GM21619 (cell line): ENCODE results near the gene S100A6.
"Not testable (repeated sequence)": the region's sequence is repeated elsewhere in the genome, so short reads cannot be mapped to it uniquely, and the experiment has no call there.

Experiments used
- ATAC-seq: cut with Tn5 transposase; IDR thresholded peaks from one replicate; pipeline ENCODE4 v1.9.1; 2021; ENCODE audit not compliant: unreplicated experiment

S100A6 gene

DNA sequence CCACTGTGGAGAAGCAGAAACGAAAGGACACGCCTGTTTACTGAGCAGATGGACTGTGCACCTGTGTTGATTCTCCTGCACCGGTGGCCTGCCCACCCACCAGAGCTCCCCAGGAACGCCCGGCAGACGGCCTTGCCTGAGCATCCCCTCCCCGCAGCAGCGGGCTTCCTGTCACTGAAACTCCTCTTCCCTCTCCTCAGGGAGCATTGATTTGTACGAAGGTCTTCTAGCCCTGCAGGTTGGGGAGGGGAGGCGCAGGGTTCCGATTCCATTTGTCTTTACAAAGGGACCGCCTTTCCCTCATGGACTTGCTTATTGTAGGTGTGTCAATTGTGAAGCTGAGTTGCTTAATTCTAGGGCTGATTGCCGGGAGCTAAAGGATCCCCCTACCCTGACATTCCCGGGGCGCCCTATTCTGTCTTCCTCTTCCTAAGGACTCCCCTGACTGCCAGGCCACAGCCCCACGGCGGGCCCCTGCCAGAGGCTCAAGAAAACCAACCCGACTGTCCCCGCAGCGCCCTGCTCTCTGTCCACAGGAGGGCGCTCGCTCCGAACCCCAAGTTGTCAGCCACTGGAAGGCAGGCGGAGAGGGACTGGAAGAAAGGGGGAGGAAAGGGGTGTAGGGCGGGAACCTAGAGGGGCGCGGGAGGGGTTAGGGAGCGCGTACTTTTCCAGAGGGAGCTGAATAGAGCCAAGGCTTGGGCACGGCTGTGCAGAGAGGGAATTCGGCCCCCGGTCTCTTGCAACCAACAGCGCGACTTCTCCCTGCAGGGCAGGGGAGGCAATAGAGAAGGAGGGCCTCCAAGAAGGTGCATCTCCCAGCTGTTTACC, 2.8 kb downstream of the S100A6 start:
- ATAC-seq: no peak

DNA sequence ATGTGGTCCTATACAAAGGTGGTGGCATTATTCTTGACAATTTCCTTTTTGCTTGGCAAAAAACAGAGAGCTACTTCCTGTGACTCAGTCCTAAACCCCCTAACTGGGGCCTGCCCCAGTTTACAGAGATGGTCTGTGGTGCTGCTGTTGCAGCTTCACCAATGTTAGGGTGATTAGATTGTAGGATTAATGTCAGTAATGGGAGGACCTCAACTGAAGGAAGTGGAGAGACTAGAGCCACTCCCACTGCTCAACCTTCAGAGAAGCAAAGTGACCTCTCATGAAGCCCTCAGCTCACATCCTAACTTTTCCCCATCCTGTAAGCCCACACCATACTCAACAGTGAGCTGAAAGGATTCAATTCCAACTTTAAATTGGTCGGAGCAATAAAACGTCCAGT, 3.6 kb downstream of the S100A6 start:
- ATAC-seq: no peak

DNA sequence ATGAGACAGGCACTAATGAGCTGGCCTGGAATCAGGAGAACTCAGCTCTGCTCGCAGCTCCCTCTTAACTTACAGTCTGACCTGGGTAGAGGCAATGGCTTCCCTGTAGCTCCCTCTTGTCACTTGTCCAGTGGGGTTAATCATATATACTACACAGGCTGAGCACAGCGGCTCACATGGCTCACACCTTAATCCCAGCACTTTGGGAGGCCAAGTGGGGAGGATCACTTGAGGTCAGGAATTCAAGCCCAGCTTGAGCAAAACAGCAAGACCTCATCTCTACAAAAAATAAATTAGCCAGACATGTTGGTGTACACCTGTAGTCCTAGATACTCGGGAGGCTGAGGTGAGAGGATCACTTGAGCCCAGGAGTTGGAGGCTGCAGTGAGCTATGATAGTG, 4.2 kb downstream of the S100A6 start:
- ATAC-seq: no peak

DNA sequence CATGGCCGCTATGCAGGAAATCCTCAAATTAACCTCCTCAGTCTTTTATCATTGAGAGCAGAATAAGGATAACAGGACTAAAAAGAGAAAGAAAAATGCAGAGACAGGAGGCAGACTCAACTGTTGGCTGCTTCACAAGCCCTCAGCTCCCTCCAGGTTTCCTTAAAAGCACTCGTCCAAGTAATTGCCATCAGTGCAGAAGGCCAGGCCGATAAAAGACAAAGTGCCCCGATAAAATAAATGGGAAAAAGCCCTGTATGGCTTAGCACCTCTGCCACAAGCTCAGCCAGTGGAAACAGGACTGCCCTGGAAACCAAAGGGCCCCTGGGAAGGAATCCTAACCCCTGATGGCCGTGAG, 8.1 kb downstream of the S100A6 start:
- ATAC-seq: no peak

DNA sequence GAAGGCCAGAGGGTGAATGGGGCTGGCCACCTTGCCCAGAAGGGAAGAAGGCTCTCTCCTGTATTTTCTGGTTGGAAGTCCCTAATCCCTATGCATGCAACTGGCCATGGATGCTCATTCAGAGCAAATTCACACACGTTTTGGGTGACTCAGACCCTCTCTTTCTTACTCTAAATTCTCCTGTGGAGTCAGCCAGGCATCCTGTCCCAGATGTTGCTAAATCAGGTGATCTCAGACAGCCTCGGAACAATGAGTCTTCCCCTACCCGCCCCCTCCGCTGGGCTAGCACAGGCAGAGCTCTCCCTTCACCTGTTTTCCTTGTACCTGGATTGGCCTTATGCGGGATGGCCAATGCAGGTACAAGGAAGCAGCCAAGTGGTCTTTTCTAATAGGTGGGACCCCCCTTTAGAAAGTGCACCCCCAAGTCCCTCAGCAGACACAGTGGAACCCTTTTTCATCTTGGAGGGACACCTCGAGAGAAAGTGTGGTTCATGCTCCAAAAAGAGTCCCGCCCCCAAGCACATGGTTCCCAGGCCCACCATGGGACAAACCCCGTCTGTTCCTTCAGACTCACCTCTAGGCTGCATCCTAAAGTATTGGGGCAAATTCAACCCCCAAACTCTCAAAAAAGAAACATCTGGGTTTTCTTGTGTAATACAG, 8.6 kb downstream of the S100A6 start:
- ATAC-seq: no peak

DNA sequence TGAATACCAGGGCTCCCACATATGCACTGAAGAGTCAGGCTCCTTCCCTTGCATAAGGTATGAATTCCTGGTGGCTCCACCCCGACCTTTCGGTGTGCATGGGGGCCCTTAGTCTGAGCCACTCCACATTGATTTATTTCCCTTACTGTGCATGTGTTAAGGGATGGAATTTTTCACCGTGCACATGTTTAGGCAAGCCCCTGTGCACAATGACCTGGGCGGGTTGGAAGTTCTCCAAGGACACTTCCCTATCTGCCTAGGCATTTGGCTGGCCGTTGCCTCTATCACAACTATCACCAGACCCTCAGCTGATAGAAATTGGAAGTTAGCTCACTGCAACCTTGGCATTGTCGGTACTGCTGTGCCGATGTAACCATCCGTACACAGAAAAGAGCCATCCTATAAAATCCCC, 9.7 kb downstream of the S100A6 start:
- ATAC-seq: no peak

DNA sequence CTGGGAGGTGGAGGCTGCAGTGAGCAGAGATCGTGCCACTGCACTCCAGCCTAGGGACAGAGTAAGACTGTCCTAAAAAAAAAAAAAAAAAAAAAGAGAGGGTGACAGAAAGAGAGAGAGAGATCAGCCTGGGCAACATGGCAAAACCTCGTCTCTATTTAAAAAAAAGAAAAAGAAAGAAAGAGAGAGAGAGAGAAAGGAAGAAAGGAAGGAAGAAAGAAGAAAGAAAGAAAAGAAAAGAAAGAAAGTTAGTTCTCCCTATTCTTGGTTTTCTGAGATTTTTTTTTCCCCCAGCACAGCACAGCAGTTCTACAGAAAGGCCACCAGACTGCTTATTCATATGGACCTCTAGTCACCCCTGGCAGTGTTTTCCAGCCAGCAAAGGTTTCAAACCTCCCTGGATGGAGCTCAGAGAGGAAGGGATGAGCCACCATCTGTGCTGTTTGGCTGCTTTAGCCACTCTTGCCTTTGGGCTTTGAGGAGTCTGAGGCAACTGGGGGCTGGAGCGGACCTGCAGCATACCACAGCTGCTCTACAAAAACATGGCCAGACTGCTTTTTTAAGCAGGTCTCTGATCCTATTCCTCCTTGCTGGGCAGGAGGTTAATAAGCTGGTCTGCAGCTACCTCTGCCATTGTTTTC, 10.6 kb downstream of the S100A6 start:
- no peak for ATAC-seq

DNA sequence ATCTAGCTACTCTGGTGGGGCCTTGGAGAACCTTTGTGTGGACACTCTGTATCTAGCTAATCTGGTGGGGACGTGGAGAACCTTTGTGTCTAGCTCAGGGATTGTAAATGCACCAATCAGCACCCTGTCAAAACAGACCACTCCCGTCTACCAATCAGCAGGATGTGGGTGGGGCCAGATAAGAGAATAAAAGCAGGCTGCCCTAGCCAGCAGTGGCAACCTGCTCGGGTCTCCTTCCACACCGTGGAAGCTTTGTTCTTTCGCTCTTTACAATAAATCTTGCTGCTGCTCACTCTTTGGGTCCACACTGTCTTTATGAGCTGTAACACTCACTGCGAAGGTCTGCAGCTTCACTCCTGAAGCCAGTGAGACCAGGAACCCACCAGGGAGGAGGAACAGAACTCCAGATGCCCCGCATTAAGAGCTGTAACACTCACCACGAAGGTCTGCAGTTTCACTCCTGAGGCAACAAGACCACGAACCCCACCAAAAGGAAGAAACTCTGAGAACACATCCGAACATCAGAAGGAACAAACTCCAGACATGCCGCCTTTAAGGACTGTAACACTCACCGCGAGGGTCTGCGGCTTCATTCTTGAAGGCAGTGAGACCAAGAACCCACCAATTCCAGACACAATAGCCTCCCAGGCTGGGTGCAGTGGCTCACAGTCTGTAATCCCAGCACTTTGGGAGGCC, 13.3 kb downstream of the S100A6 start:
- not testable (repeated sequence) for ATAC-seq

DNA sequence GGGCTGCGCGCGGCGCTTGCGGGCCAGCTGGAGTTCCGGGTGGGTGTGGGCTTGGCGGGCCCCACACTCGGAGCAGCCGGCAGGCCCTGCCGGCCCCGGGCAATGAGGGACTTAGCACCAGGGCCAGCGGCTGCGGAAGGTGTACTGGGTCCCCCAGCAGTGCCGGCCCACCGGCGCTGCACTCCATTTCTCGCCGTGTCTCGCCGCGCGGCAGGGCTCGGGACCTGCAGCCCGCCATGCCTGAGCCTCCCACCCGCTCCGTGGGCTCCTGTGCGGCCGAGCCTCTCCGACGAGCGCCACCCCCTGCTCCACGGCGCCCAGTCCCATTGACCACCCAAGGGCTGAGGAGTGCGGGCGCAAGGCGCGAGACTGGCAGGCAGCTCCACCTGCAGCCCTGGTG, 14.0 kb downstream of the S100A6 start:
- ATAC-seq: not testable (repeated sequence)

DNA sequence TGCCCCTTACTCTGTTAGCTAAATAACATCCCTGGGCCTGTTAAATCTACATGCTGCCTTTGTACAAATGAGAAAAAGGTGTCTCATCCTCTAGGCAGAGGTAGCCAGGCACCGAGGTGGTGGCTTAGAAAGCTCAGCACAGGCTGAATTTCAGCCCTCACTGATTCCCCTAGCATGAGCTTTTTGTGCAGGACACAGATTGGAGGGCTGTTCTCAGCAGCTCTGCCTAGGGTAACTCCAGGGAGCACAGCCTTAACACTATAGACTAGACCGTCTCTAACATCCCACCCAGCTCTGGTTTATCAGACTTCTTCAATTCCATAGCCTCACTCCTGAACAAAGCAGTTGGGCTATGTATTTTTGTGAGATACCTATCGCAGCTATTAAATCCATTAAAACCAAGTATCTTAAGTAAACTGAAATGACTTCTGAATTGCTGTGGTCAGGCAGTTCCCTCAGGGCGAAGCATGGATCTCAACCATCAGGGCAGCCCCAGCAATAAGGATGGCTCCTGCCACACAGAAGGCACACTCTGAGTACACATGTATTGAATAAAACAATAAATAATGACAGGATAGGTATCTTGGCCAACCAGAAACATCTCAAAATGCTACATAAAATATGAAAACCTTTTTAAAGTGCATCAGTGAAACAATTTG, 14.8 kb downstream of the S100A6 start:
- no peak for ATAC-seq

DNA sequence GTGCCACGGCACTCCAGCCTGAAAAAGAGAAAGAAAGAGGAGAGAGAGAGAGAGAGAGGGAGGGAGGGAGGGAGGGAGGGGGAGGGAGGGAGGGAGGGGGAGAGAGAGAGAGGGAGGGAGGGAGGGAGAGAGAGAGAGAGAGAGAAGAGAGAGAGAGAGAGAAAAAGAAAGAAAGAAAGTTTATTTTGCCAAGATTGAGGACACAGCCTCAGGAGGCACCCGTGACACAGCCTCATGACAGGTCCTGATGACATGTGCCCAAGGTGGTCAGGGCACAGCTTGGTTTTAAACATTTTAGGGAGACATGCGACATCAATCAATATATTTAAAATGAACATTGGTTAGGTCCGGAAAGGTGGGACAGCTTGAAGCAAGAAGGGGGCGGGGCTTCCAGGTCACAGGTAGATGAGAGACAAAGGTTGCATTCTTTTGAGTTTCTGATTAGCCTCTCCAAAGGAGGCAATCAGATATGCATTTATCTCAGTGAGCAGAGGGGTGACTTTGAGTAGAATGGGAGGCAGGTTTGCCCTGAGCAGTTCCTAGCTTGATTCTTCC, 15.6 kb downstream of the S100A6 start:
- not testable (repeated sequence) for ATAC-seq

DNA sequence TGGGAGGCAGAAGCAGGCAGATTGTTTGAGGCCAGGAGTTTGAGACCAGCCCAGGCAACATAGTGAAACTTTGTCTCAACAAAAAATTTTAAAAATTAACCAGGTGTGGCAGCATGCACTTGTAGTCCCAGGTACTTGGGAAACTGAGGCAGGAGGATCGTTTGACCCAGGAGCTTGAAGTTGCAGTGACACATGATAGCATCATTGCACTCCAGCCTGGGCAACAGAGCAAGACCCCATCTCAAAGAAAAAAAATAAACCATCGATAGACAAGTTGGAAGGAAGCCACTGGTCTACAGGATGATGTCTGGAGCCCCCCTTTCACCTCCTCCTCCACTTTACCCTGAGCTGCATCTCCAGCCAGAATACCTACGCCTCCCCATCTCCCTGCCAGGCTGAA, 16.5 kb downstream of the S100A6 start:
- no peak for ATAC-seq

DNA sequence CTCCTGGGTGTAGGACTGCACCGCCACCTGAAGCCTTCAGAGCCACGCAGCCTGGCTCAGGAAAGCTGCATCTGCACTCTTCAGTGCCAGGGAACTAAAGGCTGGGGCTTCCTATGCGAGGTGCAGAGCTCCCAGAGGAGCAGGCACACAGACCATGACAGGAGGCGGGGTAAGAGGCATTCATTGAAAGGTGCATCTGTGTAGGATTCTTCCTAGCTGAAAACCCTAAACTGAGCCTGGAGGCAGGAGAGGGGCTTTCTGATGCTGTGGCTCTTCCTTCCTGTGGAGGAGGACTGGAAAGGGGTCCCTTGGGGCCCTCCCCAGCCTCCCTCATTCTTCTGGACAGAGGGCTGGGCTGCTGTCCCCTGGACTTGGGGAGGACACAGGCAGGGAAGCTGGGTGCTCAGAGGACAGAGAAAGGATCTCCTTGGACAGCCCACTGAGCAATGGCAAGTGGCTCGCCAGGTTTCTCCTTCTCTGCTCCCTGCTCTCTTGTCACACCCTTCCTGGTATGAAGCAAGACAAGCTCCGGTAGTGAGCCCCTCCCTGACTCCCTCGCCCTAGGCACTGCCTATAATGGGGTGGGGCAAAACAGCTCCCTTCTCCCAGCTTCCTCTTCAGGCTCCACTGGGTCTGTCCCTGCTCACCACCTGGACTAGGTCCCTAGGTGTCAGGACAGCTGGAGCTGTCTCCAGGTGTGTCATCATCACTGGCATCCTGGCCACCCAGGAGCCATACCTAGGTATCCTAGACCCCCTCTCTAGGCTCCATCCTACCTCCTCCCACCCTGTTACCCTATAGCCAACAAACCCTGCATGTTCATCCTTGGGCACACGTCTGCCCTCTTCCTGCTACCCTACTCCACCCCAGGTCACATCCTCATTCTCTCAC, 20.0 kb downstream of the S100A6 start:
- no peak for ATAC-seq

DNA sequence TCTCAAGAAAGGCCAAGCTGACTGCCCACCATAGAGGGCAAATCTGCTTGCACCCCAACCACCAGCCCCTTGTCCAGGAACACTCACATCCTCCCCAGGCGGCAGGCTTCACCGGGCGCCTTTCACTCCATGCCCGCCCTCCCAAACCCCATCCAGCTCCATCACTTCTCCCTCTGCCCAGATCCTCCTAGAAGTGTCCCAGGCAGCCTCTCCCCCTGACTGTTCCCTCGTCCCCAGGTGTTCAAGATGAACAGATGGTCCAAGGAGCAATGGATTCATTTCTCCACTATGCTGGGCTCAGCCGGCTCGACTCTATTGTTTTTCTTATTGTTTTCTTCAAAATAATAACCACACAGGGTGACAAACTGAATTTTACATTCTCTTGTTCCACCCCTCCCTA, 22.1 kb downstream of the S100A6 start:
- no peak for ATAC-seq

DNA sequence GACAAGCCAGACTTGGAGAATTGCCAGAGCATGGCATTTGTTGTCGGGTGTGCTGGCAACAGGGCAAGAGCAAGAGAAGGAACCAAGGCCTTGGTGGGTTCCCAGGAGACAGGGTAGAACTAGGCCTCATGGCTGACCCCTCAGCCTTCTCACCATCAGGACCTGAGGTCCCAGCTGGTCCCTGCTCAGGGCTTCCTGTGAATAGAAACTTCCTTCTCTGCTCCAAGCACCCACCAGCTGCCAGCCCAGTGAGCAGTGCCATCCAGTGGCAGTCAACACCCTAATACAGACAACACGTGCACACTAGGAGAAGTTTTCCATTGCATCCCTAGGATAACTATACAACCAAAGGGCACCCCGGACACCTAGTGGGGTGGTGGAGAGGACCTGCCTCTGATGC, 22.8 kb downstream of the S100A6 start:
- no peak for ATAC-seq

DNA sequence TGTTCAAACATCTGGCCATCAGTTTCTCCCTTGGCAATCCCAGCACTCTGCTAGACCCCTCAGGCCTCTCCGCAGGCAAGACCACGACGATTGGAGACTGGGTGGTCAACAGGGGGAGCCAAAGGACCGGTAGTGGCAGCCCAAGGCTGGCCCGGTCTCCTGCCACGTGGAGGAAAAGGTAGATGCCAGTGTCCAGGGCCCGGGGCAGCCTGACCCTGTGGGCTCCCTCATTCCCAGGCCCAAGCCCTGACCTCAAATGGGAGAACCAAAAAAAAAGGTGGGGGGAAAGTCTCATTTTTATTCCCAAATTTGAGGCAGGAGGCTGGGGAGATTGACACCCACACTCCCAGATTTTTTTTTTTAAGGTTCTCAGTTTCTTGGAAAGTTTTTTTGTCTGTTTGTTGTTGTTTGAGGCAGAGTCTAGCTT, 24.8 kb downstream of the S100A6 start:
- no peak for ATAC-seq

DNA sequence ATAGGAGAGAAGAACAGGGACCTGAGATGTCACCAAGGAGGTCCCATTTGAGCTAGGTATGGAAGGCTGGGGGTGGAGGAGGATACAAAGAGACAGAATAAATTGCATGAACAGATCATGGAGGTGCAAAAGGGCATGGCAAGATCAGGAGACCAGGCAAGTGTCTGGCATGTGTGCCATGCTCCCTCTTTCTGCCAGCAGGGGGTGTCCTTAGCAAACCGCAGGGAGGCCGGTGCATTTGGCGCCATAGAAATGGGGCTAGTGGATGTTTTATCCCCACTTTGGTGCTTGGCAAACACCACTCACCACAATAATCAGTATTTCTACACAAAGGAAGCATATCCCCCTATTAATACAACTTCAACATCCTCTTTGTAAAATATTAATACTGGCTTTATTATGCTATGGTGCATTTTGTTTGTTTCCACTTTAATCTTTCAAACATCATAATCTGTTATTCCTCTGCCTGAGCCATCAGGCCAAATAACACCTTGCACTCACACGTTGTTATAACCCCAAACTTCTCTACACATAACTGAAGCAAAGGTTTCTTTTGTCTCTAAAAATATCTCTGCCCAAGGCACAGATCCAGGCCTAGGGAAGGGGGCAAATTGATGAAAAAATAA, 25.9 kb downstream of the S100A6 start:
- ATAC-seq: no peak

DNA sequence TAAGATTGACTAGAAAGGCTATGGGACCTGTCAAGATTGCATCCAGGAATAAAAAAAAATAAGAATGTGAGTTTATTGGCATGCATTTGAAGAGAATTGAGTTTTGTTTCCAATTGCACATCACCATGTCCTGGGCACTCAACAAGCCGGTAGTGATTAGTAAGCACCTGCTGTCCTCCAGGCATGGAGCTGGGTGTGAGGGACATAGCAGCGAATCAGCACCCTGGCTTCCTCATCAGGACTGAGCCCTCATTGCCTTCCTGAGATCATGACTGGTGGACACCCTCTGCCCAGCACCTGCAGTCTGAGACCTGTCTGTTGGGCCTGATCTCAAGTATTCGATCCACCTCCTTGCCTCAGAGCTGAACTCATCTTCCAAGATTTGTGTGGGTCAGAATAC, 26.8 kb downstream of the S100A6 start:
- ATAC-seq: no peak

DNA sequence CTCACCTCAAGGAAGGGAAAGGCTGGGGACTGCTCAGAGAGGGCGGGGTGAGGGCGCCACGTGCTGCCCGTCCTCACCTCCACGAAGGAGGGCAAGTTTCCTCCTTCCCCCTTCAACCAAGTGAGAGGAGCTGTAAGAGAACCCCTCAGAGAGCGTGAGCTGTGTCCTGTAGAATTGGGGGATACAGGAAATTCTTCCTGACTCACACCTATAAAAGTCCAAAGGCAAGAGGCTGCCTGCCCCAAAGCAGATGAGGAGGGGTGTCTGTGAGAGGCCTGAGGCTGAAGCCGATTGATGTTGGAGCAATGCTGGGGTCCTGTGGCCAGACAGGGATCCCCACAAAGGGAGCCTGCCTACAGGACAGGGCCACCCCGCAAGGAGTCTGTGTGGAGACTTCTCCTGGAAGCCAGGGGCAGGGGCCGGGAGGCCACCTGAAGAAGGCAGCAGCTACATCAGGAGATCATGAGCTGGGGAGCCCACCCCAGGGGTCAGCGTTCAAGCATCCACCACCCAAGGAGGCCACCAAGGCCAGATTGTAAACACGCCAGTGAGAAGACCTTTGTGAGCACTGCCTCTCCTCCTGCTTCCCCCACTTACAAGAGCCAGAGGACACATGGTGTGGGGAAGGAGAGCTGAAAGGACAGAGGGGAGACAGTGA, 27.7 kb downstream of the S100A6 start:
- no peak for ATAC-seq
